ENCODE data around the gene APH1B.

Gene APH1B

GRCh38 chr15:63354821-63355650 lies 77.6 kb downstream of the APH1B start:
- DNase-seq: no peak

- DNase-seq: no peak
These were observed 79.7 kb downstream of the APH1B start for GRCh38 chr15:63357061-63357460.

- DNase-seq: no peak
These were observed 80.3 kb downstream of the APH1B start for GRCh38 chr15:63357731-63358130.

GRCh38 chr15:63358241-63359029 lies 81.0 kb downstream of the APH1B start:
- DNase-seq: no peak
